Caki2 (cell line): Measurements from ENCODE around the gene TNS1. TPM values are rescaled to one million over a fixed set of nuclear protein-coding genes. Genes with fewer than 3 reads are reported as not detected.

ENCODE experiments used
- DNase-seq: peaks from one replicate; pipeline ENCODE4 v3.0.0-alpha.2; 2015; ENCODE audit warnings: low read depth
- in situ Hi-C: cut with HindIII; loops from 2 replicates; pipeline ENCODE4 v1.10.0; 2016; ENCODE audit warnings: low sequenced_read_pairs, low pct_unique_long_range_greater_than_20kb, mixed read lengths
- total RNA-seq: library from RNA; depleted of rRNA; stranded (reverse); fragments of >200 nt; shearing (Covaris generic); gene quantifications from 2 replicates; pipeline ENCODE4 v1.2.3, GENCODE V29; 2014; ENCODE audit warnings: low replicate concordance

Gene TNS1
- total RNA-seq, 1 experiment from 2014 or later: 0.68 TPM

DNA sequence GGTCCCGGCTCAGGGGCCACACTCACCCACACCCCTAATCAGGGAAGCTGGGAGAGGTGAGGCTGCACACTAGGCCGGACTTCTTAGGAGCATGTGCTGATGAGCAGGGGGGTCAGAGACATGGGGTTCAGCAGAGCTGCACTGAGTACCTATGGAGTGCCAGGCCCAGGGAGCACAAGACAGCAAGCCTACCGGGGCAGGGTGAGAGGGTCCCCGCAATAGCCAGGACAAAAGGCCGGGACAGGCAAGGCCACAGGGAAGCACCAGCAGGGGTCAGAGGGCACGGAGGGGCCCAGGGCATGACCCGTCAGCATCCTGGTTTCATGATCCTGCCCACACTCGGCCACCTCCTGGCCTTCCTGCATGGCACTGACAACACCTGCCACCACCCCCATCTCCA lies 73.5 kb downstream of the TNS1 start:
- in situ Hi-C loops: no loop called here
- DNase-seq: no peak

DNA sequence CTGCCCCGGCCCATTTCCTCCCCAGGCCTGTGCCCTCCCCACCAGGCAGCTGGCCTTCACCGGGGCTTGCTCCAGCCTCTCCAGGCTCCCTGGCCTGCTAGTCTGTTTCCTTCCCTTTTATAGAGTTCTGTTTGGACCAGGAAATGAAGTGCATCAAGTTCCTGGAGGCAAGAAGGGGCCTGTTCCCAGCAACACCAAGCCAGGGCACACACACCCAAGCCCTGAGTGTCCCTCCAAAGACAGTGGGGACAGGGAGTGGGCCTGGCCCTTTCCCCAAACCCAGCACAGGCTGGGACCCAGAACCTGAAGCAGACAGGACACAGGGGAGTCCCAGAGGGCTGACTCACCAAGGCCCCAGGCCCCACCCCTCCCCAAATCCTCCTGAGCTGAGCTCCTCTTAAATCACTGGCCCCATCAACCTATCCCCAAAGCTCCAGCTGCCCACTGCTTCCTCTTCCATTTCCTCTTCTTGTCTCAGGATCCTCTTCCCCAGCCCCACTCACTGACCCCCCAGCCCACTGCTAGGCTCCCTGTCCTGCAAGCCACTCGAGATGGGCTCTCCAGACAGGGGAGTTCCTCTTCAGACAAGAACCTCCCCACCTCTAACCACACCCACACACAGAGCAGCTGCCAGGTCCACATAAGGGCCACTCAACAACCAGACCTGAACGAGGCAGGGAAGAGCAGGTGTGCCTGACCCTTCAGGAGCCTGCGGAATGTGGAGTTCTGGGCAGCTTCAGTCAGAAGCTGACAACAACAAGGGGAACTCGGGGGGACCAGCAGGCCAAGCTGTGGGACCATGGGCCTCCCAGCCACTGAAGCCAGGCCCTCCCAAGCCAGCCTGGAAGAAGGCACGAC lies 74.2 kb downstream of the TNS1 start:
- in situ Hi-C loops: no loop called here
- no peak for DNase-seq

DNA sequence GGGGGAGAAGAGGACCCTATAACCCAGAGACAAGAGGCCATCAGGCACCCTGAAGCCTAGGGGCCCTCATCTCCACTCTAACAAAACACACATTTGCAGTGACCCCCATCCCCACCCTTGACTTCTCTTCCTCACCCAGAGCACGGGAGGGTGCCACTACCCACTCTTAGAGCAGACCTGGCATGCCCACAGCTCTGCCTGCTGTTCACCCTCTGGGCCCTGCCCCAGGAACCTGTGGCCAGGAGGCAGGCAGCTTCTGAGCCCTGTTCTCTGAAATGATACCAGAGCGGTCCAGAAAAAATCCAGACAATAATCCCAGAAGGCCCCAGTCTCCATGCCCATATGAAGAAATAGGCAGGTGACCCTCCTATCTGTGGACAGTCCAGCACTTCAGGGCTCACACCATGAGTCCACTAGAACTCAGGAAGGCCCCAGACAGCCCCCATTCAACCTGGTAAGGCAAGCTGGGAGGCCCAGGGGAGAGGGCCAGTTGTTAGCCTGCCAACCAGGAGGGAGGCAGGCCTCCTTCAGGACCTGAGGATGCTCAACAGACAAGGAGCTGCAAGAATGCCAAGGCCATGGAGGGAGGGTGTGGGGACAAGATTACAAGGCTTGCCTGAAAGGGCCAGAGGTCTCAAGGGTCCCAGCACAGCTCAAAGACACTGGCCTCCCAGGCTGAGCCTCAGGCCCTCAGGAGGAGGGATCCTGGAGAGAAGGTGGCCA lies 75.0 kb downstream of the TNS1 start:
- DNase-seq: no peak
- in situ Hi-C loops: no loop called here

DNA sequence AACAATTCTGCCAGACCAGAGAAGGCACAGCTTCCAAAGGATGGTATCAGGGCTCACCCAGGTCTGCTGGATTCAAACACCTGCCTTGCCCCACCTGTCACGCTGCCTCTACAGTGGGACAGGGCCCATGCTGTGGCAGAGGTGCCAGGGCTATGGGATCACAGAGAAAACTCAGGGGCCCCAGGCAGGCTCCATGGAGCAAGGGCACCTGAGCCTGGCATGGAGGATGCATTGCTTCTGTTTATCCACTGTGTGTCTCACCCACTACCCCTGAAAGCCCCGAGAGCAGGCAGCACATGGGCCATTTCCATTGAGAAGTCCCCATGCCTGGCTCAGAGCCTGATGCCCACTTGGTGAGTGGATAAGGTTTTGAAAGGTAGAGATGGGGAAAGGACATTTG lies 76.0 kb downstream of the TNS1 start:
- in situ Hi-C loops: no loop called here
- no peak for DNase-seq

DNA sequence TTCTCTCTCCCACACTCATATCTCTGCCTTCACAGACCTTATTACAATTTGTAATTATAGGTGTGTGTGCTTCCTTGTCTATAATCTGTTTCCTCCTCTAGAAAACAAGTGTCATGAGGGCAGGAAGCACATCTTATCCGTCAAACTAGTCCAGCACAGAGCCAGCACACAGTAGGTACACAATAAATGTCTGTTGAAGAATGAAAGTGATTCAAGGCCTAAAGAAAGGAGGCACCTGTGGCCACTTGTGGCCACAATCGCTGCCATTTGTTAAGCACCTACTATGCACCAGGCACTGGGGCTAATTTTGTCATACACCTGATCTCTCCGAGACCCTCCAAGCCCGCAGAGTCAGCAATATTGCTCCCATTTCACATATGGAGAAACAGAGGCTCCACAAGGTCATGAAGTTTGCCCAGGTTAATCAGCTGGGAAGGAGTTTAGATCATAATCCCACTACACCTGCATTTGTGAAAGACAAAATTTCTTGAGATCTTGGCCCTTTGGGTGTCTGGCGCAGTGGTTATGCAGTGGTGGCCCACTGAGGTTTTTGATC lies 78.4 kb downstream of the TNS1 start:
- in situ Hi-C loops: no loop called here
- DNase-seq: no peak

DNA sequence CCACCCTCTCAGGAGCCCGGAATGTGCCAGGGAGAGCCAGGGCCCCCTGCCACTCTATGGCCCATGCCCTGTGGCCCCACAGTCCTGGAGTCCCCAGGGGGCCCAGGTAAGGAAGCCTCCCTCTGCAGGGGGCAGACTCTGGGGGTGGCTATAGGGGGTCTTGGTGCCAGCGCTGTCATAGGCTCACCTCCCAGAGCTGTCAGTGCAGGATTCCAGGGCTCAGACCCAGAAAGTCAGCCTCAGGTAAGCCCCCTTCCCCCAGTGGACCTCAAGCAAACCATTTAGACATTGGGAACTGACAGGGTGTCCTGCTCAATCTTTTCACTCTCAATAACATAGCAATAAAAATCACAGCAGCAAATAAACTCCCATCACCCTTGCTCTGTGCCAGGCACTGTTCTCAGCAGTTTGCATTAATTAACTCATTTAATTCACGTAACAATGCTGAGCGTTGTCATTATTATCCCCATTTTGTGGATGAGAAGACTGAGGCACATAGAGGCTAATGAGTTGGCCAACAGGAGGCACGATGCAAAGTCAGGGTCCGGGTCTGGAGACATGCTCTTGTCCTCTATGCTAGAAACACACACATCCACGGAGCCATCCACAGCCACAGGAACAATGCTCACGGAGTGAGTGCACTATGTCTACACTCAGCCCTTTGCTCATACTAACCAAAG lies 79.6 kb downstream of the TNS1 start:
- no peak for DNase-seq
- in situ Hi-C loops: no loop called here

DNA sequence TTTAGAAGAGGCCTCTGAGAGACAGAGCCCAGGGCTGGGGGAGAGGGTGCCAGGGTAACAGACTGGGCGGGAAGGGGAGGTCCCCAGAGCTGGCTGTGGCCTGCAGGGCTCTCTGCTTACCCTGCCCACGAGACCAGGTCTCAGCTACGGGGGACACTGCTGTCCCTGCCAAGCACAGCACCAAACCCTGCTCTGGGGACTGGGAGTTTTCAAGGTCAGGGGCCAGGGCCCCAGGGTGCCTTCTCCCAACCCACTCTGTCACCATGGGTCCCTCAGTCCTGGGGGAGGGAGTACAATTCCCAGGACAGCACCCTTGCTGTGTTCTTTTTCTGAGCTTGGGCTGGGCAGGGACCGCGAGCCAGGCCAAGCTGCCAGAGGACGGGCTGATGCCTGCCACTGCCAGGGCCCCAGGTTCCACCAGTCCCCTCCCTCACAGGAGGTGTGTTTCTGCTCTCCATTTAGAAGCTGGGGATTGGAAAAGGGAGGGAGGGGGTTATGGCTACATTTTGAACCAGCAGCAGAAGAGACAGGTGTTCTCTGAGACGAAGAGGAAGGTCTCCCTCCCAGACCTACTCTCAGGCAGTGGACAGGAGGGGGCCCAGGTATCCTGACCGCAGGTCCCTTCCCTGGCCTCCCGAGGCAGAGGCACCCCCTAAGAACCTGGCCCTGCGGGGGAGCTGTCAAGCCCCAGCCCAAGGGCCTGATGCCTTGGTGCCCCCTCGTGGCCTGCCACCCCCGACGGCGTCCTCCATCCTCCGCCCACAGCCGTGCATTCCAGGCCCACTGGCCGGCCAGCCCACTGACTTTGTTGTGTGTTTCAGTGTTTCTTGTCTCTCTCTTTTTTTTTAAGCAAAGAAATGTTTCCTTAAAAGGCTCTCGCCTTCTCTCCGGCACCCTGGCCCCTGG lies 80.4 kb downstream of the TNS1 start:
- no peak for DNase-seq
- in situ Hi-C loops: no loop called here

DNA sequence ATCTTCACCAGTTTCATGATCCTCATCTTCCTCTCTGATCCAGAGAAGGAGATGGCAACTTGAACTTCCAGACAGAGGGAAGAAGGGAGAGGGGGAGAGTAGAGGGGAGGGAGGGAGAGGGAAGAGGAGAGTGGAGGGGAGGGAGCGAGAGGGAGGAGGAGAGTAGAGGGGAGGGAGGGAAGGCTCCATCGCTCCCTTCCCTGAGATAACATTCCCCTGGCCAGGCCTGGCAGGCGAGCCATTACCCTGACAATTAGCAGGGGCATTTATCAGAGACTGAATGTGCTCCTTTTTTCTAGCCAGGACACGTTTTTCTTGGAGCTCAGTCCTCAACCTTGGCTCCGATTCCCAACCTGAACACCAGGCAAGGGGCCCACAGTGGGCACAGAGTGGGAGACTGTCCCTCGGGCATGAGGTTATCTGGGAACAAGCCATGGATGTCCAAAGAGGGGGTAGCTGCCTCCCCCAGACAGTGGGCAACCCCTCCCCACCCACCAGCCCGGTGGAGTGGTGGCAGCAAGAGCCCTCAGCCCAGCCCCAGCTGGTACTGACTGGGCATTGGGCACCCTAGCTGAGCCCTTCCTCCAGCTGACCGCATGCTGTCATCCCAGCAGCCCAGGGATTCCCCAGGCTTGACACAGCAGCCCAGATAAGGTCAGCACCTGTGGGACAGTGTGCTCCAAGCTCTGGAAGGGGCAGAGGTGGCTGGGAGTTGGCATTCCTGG lies 81.8 kb downstream of the TNS1 start:
- in situ Hi-C loops: no loop called here
- DNase-seq: no peak

DNA sequence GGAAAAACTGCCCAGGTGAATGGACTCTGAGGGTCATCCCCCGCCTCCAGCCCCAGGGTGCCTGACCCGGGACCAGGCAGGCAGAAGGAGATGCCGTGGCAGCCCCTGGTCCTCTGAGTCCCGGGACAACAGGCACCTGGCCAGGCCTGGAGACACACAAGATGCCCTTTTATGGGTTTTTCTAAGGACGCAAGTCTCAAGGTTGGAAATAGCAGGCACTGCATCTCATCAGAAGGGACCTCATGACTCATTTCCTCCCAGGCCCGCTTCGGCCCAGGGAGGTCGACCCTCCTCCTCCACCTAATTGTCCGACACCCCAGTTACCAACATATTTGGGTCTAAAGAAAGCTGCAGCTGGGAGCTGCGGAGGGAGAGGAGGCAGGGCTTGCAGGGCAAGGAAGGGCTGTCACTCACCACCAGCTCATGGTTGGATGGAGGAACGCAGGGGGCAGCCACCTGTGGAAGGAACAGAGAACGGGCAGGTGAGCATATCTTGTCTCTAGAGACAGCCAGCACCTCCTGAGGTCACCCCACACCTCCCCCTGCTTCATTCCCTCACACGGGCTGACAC lies 82.9 kb downstream of the TNS1 start:
- DNase-seq: no peak
- in situ Hi-C loops: no loop called here

DNA sequence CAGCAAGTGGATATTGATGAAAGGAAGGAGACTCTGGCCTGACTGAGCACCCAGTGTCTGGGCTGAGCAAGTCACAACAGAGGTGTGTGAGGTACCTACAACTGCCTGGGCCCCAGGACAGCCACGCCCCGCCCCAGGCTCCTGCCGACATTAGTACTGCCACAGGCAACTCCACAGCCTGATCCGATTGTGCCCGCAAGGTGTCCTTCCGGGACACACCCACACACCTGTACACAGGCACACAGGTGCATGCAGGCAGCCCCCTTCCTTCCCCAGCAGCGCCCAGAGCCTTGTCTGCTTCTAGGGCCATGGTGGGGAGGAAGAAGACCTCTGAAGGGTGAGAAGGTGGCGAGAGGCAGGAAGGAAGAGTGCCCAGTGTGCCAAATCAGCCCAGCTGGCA lies 83.6 kb downstream of the TNS1 start:
- DNase-seq: no peak
- in situ Hi-C loops: no loop called here

DNA sequence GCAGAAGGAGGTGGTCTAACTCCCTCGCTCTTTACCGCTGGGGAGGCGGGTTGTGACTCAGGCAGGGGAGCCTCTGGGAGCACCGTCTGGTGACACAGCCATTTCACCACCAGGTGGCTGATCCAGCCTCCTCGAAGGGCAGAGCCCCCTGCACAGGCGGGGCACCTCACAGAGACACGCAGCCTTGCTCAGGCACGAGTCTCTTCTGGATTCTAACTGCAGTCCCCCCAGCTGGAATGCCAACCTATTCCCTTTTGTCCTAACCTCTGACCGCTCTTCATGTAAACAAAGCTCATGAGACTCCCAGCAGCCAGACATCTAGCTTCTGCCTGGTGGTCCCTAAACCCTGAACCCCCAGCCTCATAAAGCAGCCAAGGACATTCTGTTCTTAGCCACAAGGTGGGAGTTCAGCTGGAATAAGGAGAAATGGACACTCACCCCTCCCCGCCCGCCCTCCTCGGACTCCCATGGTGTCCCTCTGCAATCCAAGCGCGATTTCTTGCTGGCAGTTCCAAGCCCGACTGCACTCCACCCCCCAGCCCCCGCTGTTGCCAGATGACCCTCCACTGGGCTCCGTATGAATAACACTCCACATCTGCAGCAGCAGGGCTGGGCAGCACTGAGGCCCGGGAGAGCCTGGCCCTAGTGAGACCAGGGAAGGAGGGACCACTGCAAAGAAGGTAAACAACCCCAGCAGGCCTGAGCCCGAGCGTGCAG lies 84.3 kb downstream of the TNS1 start:
- no peak for DNase-seq
- in situ Hi-C loops: no loop called here

DNA sequence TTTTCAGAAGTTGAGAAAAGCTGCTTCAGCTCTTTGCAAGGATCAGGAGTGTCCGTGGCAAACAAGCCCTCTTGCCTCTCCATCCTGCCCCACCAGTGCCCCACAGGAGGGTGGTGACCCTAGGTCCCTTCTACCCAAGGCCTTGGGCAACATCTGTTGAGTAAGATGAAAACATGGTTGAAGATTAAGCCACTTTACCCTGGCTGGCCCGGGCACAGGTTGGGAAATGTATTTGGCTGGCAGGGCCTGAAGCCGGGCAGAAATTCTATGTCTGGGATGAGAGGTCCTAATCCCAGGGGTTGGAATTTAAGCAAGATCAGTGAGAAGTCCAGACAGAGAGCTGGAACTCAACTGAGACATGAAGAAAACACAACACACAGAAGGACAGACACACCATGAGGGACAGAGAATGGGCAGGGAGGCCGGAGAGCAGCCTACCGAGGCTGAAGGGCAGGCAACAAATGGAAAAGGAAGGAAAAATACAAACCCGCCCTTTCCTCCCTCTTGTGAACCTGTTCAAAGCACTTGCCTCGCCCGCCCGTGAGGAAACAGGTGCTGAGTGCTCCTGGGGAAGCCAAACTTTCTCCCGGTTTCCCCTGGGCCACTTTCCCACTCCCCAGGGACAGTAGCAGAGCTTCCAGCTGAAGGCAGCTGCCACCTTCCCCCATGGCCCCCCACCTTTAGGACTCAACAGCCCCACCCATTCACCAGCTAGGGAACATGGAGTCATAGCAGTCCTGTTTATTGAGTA lies 86.1 kb downstream of the TNS1 start:
- no peak for DNase-seq
- in situ Hi-C loops: no loop called here

DNA sequence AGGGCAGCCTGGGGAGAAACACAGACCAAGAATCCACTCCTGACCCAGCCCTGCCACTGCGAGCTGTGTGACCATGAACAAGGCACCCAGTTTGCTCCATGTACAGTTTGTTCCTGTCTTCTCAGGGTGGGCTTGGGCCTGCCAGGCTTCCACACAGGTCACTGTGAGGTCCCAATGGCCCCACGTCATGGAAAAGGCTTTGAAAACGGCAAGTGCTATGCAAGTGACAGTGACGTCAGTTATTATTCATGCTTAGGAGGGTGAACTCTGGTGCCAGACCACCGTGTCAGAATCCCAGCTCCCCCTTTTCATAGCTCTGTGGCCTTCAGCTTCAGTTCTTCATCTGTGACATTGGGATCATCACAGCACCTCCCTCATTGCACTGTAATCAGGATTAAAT lies 87.1 kb downstream of the TNS1 start:
- in situ Hi-C loops: no loop called here
- no peak for DNase-seq

DNA sequence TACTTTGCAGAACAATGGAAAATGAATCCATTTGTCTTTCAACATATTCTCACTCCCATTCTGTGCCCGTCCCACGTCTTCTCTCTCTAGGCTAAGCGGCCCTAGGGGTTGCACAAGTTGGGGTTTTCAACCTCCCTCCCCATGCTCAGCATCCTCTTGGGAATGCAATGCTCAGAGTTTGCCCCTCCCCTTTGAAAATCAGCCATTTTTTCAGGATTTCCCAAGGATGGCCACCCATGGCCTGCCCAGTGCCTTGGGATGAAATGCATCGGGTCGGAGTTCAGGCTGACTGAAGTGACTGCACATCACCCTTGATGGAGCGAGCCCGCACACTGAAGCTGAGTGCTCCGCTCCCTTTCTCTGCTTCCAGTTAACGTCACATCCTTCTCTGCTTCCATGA lies 87.9 kb downstream of the TNS1 start:
- in situ Hi-C loops: no loop called here
- no peak for DNase-seq

DNA sequence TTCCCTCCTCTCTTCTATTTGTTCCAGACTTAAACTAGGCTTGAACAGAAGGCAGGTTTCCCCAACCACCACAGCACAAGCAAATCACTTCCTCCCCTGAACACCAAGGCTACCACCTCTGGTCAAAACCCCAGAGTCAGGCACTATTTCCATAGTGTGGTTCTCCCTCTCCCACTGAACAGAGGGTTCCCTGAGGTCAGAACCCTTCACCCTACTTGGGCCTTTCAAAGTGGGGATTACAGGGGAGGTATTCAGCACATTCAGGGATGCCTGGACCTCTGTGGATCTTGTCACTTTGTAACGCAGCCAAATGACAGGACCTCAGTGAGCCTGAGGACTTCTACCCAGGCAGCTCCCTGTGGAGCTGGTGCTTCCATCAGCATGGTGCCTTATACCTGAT lies 88.7 kb downstream of the TNS1 start:
- in situ Hi-C loops: no loop called here
- no peak for DNase-seq

DNA sequence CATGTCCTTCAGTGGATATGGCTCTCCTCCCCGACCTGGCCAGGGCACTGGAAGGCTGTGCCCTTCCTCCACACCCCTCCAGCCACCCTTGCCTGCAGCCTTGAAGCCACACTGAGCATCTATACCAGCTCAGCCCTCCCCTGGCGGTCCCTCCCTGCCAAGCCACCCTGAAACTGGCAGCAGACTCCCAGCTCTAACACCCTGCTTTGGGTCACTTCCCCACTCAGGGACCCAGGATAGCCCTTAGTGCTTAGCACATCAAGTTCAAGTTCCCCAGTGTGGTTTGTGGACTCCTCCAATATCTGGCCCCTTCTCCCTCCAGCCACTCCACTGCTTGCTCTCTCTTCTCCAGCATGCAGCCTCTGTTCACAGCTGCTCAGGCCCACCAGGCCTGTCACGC lies 89.4 kb downstream of the TNS1 start:
- DNase-seq: no peak

More for the DNA sequence above, 89.4 kb downstream of the TNS1 start:
- in situ Hi-C loops: no loop called here
